Measurements from ENCODE around the gene SALL2. TPM values are rescaled to one million over a fixed set of nuclear protein-coding genes. Genes with fewer than 3 reads are reported as not detected.

SALL2 gene
- total and polyA plus RNA-seq, 8 donors: 1.8 to 11.9 (median 3.6) TPM

- intact Hi-C loops (cut with DNase I): no loop called here
- WGBS, 2 donors: 43 to 55% methylated on average over 7 of the region's 7 CpGs
- no peak for FAIRE-seq
Measured at GRCh38 chr14:21543521-21543960, 17.4 kb upstream of the SALL2 start.

DNA sequence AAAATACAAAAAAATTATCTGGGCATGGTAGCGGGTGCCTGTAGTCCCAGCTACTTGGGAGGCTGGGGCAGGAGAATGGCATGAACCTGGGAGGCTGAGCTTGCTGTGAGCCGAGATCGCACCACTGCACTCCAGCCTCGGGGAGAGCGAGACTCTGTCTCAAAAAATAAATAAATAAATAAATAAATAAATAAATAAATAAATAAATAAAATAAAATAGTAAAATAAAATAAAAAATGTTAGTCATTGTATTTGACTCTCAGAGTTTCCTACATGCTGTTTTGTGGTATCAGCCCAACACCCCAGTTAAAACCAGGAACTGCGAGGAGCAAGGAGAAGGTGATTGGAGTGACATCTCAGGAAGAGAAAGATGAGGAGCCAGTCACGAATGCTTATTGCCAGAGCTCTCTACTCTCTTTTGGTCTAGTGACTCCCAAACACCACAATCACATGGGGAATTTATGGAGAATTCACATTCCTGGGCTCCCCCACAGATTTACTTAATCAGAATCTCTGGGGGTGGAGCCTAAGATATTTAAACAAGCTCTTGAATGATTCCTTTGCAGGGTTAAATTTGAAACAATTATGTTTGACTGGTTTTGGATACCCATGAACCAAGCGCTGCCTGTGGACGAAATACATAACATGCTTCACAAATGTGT is 15.4 kb upstream of the SALL2 start:
- FAIRE-seq: no peak
- WGBS, 2 donors: 83 to 93% methylated on average over 9 of the region's 9 CpGs

More at GRCh38 chr14:21543521-21543960, 17.4 kb upstream of the SALL2 start:
- DNase-seq: no peak
- no peaks in the 10 kb centered on the region for H3K9me3 ChIP-seq
- no peak for ATAC-seq
- H3K4me1 ChIP-seq: no peaks in the 10 kb centered on the region
- H3K27me3 ChIP-seq: peaks cover 0 to 3% (median 0%) of the 10 kb centered on the region in 4 donors
- no peak for TF ChIP-seq CTCF (IDR thresholded peaks at IDR 0.05)
- no peak overlapping the region for H3K27ac ChIP-seq
- no peak overlapping the region for H3K4me3 ChIP-seq
- H3K36me3 ChIP-seq: no peaks in the 10 kb centered on the region

GRCh38 chr14:21539189-21539940 is 13.2 kb upstream of the SALL2 start:
- ATAC-seq (no peak), FAIRE-seq (no peak), DNase-seq (no peak)
- H3K4me3 ChIP-seq: no peak overlapping the region
- H3K27me3 ChIP-seq: peaks cover 0 to 3% (median 0%) of the 10 kb centered on the region in 4 donors
- H3K4me1 ChIP-seq: no peaks in the 10 kb centered on the region
- H3K9me3 ChIP-seq: no peaks in the 10 kb centered on the region
- WGBS, 2 donors: 34 to 57% methylated on average over 3 of the region's 3 CpGs
- TF ChIP-seq CTCF (IDR thresholded peaks at IDR 0.05): no peak
- H3K36me3 ChIP-seq: no peaks in the 10 kb centered on the region
- H3K27ac ChIP-seq: no peak overlapping the region
- intact Hi-C loops (cut with DNase I): no loop called here

More for the DNA sequence above, 15.4 kb upstream of the SALL2 start:
- H3K27ac ChIP-seq: no peak overlapping the region
- no peaks in the 10 kb centered on the region for H3K36me3 ChIP-seq
- H3K4me3 ChIP-seq: no peak overlapping the region
- TF ChIP-seq CTCF (IDR thresholded peaks at IDR 0.05): no peak
- H3K4me1 ChIP-seq: no peaks in the 10 kb centered on the region
- no peak for DNase-seq
- H3K9me3 ChIP-seq: no peaks in the 10 kb centered on the region
- ATAC-seq: no peak
- intact Hi-C loops (cut with DNase I): no loop called here
- peaks cover 0 to 3% (median 0%) of the 10 kb centered on the region in 4 donors for H3K27me3 ChIP-seq

- H3K36me3 ChIP-seq: no peaks in the 10 kb centered on the region
- no peak for TF ChIP-seq CTCF (IDR thresholded peaks at IDR 0.05)
- intact Hi-C loops (cut with DNase I): no loop called here
- H3K4me1 ChIP-seq: no peaks in the 10 kb centered on the region
- H3K27ac ChIP-seq: no peak overlapping the region
- ATAC-seq (no peak), FAIRE-seq (no peak), DNase-seq (no peak)
- peaks cover 0 to 3% (median 0%) of the 10 kb centered on the region in 4 donors for H3K27me3 ChIP-seq
- no peaks in the 10 kb centered on the region for H3K9me3 ChIP-seq
- 29 to 47% methylated on average over 3 of the region's 3 CpGs for WGBS, 2 donors
- peak overlapping the region in 1 of 4 donors; percentile 36 for H3K4me3 ChIP-seq
Measured at GRCh38 chr14:21537090-21537424, 10.9 kb upstream of the SALL2 start.
